Neural cell (in vitro differentiated cells): ENCODE measurements around the gene SH3GL1. TPM values are rescaled to one million over a fixed set of nuclear protein-coding genes. Genes with fewer than 3 reads are reported as not detected.

Source experiments
- H2AFZ ChIP-seq: fragments of 200-600, 300-800 bp; sonication (generic), shearing (Covaris generic); 2 replicates; pipeline ENCODE4 v1.6.0; 2014; ENCODE audit warnings: low read depth, mild to moderate bottlenecking, antibody characterized with exemption, low read length, moderate library complexity
- H3F3A ChIP-seq: fragments of 200-600 bp; shearing (Covaris generic); 2 replicates; pipeline ENCODE4 v1.6.1; 2016; ENCODE audit warnings: mild to moderate bottlenecking, moderate library complexity, mixed read lengths, antibody characterized with exemption, low read length; ENCODE audit not compliant: insufficient read depth, poor library complexity, severe bottlenecking
- H3K27ac ChIP-seq: fragments of 200-600, 300-800 bp; sonication (generic), shearing (Covaris generic); 2 replicates; pipeline ENCODE4 v1.5.1; 2014; ENCODE audit warnings: mild to moderate bottlenecking, low read length, moderate library complexity
- H3K27me3 ChIP-seq: fragments of 300-800, 200-600 bp; sonication (generic), shearing (Covaris generic); 2 replicates; pipeline ENCODE4 v1.6.0; 2014; ENCODE audit warnings: mild to moderate bottlenecking, low read depth, low read length, moderate library complexity; ENCODE audit not compliant: insufficient read depth
- H3K36me3 ChIP-seq: fragments of 300-800, 200-600 bp; sonication (generic), shearing (Covaris generic); 2 replicates; pipeline ENCODE4 v1.5.1; 2014; ENCODE audit warnings: mild to moderate bottlenecking, antibody characterized with exemption, low read length, moderate library complexity; ENCODE audit not compliant: insufficient read depth
- H3K4me2 ChIP-seq: fragments of 300-800, 200-600 bp; sonication (generic), shearing (Covaris generic); 2 replicates; pipeline ENCODE4 v1.6.0; 2014; ENCODE audit warnings: mild to moderate bottlenecking, low read length
- H3K4me3 ChIP-seq: fragments of 300-800, 200-600 bp; sonication (generic), shearing (Covaris generic); 2 replicates; pipeline ENCODE4 v1.5.1; 2014; ENCODE audit warnings: mild to moderate bottlenecking, low read length, moderate library complexity
- H3K79me2 ChIP-seq: fragments of 200-600 bp; shearing (Covaris generic); replicated peaks from 2 replicates; pipeline ENCODE4 v1.6.0; 2014; ENCODE audit warnings: mild to moderate bottlenecking, low read length, moderate library complexity; ENCODE audit not compliant: insufficient read depth
- H3K9ac ChIP-seq: fragments of 300-800, 200-600 bp; sonication (generic), shearing (Covaris generic); 2 replicates; pipeline ENCODE4 v1.6.1; 2016; ENCODE audit warnings: mild to moderate bottlenecking, low read length, mixed read lengths
- H3K9me2 ChIP-seq: fragments of 200-600 bp; shearing (Covaris generic); 2 replicates; pipeline ENCODE4 v1.6.1; 2016; ENCODE audit warnings: mild to moderate bottlenecking, low read length, mixed read lengths; ENCODE audit not compliant: insufficient read depth
- H3K9me3 ChIP-seq: fragments of 200-600, 300-800 bp; sonication (generic), shearing (Covaris generic); 2 replicates; pipeline ENCODE4 v1.6.1; 2016; ENCODE audit warnings: mild to moderate bottlenecking, mixed run types, low read length, moderate library complexity, mixed read lengths
- H4K20me1 ChIP-seq: fragments of 200-600 bp; shearing (Covaris generic); 2 replicates; pipeline ENCODE4 v1.6.1; 2016; ENCODE audit warnings: mild to moderate bottlenecking, mixed run types; ENCODE audit not compliant: insufficient read depth
- CTCF ChIP-seq: fragments of 450-650 bp; IDR thresholded peaks from 2 replicates; pipeline ENCODE4 v1.5.1; 2014; ENCODE audit warnings: antibody characterized with exemption, mild to moderate bottlenecking, moderate library complexity; ENCODE audit not compliant: poor library complexity, severe bottlenecking
- EP300 ChIP-seq: fragments of 450-650 bp; conservative IDR thresholded peaks from 2 replicates; pipeline ENCODE4 v1.6.1; 2014; ENCODE audit warnings: antibody characterized with exemption, mild to moderate bottlenecking, moderate library complexity; ENCODE audit not compliant: poor library complexity, severe bottlenecking
- EZH2 ChIP-seq: fragments of 200-600, 300-800 bp; shearing (Covaris generic), sonication (generic); IDR thresholded peaks from 2 replicates; pipeline ENCODE4 v1.6.1; 2014; ENCODE audit warnings: antibody characterized with exemption, low read length, borderline replicate concordance, mild to moderate bottlenecking; ENCODE audit not compliant: insufficient read depth, poor library complexity, severe bottlenecking
- MXI1 ChIP-seq: fragments of 450-650 bp; conservative IDR thresholded peaks from 2 replicates; pipeline ENCODE4 v1.6.1; 2014; ENCODE audit warnings: antibody characterized with exemption, mild to moderate bottlenecking; ENCODE audit not compliant: poor library complexity, severe bottlenecking
- POLR2AphosphoS5 ChIP-seq: IDR thresholded peaks from 2 replicates; pipeline ENCODE4 v1.6.1; 2012
- RAD21 ChIP-seq: fragments of 450-650 bp; conservative IDR thresholded peaks from 2 replicates; pipeline ENCODE4 v1.6.1; 2014; ENCODE audit warnings: antibody characterized with exemption, mild to moderate bottlenecking, moderate library complexity
- REST ChIP-seq: IDR thresholded peaks from 2 replicates; pipeline ENCODE4 v1.6.1; 2012; ENCODE audit warnings: borderline replicate concordance
- SMC3 ChIP-seq: fragments of 450-650 bp; conservative IDR thresholded peaks from 2 replicates; pipeline ENCODE4 v1.6.1; 2014; ENCODE audit warnings: antibody characterized with exemption, mild to moderate bottlenecking, moderate library complexity; ENCODE audit not compliant: poor library complexity
- TAF1 ChIP-seq: IDR thresholded peaks from 2 replicates; pipeline ENCODE4 v1.6.1; 2012; ENCODE audit warnings: low read depth
- polyA plus RNA-seq: library from polyadenylated mRNA; depleted of rRNA; stranded (reverse); fragments of >200 nt; gene quantifications from 2 replicates; pipeline ENCODE4 v1.2.3, GENCODE V29; 2014

SH3GL1 gene
- polyA plus RNA-seq, 1 donor from 2014 or later = 25.2 TPM

GRCh38 chr19:4323692-4324091, 76.7 kb downstream of the SH3GL1 start:
- H3F3A ChIP-seq = no peaks in the 10 kb centered on the region
- no peak overlapping the region for H3K4me2 ChIP-seq
- no peak overlapping the region for H3K27ac ChIP-seq
- TF ChIP-seq EP300 (no peak), POLR2AphosphoS5 (no peak), RAD21 (no peak), REST (no peak), MXI1 (no peak), CTCF (no peak)
- H2AFZ ChIP-seq = no peak overlapping the region
- H3K4me3 ChIP-seq = no peak overlapping the region
- no peaks in the 10 kb centered on the region for H3K9me2 ChIP-seq
- H4K20me1 ChIP-seq = no peaks in the 10 kb centered on the region
- H3K36me3 ChIP-seq = peaks cover 3% of the 10 kb centered on the region
- H3K27me3 ChIP-seq = peaks cover 9% of the 10 kb centered on the region
- no peaks in the 10 kb centered on the region for H3K9me3 ChIP-seq
- H3K79me2 ChIP-seq = no peaks in the 10 kb centered on the region
- no peak overlapping the region for H3K9ac ChIP-seq

GRCh38 chr19:4322942-4323665, 77.2 kb downstream of the SH3GL1 start:
- peaks cover 9% of the 10 kb centered on the region for H3K27me3 ChIP-seq
- TF ChIP-seq REST (no peak), SMC3 (no peak), EP300 (no peak), TAF1 (no peak), MXI1 (no peak), CTCF (no peak), EZH2 (no peak), POLR2AphosphoS5 (no peak), RAD21 (no peak)
- no peaks in the 10 kb centered on the region for H3F3A ChIP-seq
- no peak overlapping the region for H2AFZ ChIP-seq
- no peak overlapping the region for H3K27ac ChIP-seq
- H3K4me2 ChIP-seq = no peak overlapping the region
- no peaks in the 10 kb centered on the region for H3K9me2 ChIP-seq
- no peak overlapping the region for H3K4me3 ChIP-seq
- H3K79me2 ChIP-seq = no peaks in the 10 kb centered on the region
- H3K9me3 ChIP-seq = no peaks in the 10 kb centered on the region
- H3K9ac ChIP-seq = no peak overlapping the region
- peaks cover 9% of the 10 kb centered on the region for H3K36me3 ChIP-seq
- no peaks in the 10 kb centered on the region for H4K20me1 ChIP-seq
